Mammary epithelial cell (primary cell): ENCODE measurements around the gene KLRF1.

Experiments used
- EZH2 ChIP-seq: IDR thresholded peaks from 2 replicates; pipeline ENCODE4 v1.6.1; 2012; ENCODE audit warnings: low read length, inconsistent platforms, borderline replicate concordance
- TF ChIP-seq, protein P1 (sequence below), 2 donors: IDR thresholded peaks in 1 of 2; conservative IDR thresholded peaks in 1 of 2; 2 replicates each; pipeline ENCODE4 v1.5.1; 2011 to 2012; ENCODE audit warnings: inconsistent platforms in 2 of 2, low read length in 2 of 2, mild to moderate bottlenecking in 2 of 2, control low read depth in 1 of 2, low read depth in 1 of 2; ENCODE audit not compliant: insufficient read depth in 1 of 2; ENCODE audit errors: extremely low read depth in 1 of 2

DNA sequence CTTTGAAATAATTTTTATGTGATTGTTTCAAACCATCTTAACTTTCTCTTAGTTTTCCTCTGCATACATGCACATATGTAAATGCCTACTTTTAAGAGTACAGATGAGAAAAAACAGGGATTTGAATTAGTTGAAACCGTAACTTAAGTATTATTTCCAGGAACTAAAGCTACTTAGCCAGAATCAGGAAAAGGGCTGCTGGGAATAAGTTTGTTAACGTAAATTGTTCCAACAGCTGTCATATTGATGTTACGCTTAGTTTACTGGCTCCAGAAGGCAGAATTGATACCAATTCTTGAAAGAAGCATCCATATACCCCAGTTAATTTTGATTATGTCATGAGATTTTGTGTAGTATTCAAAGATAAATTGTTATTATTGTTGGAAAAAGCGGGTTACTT lies 17.9 kb upstream of the KLRF1 start:
- TF ChIP-seq, protein P1, sequence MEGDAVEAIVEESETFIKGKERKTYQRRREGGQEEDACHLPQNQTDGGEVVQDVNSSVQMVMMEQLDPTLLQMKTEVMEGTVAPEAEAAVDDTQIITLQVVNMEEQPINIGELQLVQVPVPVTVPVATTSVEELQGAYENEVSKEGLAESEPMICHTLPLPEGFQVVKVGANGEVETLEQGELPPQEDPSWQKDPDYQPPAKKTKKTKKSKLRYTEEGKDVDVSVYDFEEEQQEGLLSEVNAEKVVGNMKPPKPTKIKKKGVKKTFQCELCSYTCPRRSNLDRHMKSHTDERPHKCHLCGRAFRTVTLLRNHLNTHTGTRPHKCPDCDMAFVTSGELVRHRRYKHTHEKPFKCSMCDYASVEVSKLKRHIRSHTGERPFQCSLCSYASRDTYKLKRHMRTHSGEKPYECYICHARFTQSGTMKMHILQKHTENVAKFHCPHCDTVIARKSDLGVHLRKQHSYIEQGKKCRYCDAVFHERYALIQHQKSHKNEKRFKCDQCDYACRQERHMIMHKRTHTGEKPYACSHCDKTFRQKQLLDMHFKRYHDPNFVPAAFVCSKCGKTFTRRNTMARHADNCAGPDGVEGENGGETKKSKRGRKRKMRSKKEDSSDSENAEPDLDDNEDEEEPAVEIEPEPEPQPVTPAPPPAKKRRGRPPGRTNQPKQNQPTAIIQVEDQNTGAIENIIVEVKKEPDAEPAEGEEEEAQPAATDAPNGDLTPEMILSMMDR (conservative IDR thresholded peaks at IDR 0.05 in 1 of 2, IDR thresholded peaks at IDR 0.05 in 1 of 2; ENCODE audit: extremely low read depth in 1 of 2, insufficient read depth in 1 of 2, low read depth in 1 of 2, low read length in 2 of 2): no peak
- no peak for TF ChIP-seq EZH2
